ENCODE measurements around the gene MRPL1. TPM values are rescaled to one million over a fixed set of nuclear protein-coding genes. Genes with fewer than 3 reads are reported as not detected.
"Not testable (repeated sequence)": the region's sequence is repeated elsewhere in the genome, so short reads cannot be mapped to it uniquely, and the experiment has no call there.

MRPL1 gene
- total RNA-seq, 4 donors from 2014 or later: 12.8 to 28.2 (median 17.2) TPM

GRCh38 chr4:77958897-77959296, 96.3 kb downstream of the MRPL1 start:
- 77 to 82% methylated on average over 2 of the region's 2 CpGs for WGBS, 2 donors
- no peak for DNase-seq (ENCODE audit: low spot score in 2 of 2)
- intact Hi-C loops (cut with DNase I; ENCODE audit: low total_unique reads): no loop called here
- no peak overlapping the region for H3K4me3 ChIP-seq (ENCODE audit: low read depth, poor library complexity, severe bottlenecking)
- no peak for TF ChIP-seq POLR2A (IDR thresholded peaks at IDR 0.05)
- TF ChIP-seq CTCF (IDR thresholded peaks at IDR 0.05): no peak

GRCh38 chr4:77959566-77960338, 97.1 kb downstream of the MRPL1 start:
- TF ChIP-seq POLR2A (IDR thresholded peaks at IDR 0.05): no peak
- no peak for TF ChIP-seq CTCF (IDR thresholded peaks at IDR 0.05)
- intact Hi-C loops (cut with DNase I; ENCODE audit: low total_unique reads): loop anchor here (10.0 kb wide), 1 partner anchor 555 kb away; no protein-coding TSS in a partner anchor
- no peak overlapping the region for H3K4me3 ChIP-seq (ENCODE audit: low read depth, poor library complexity, severe bottlenecking)
- no peak for DNase-seq (ENCODE audit: low spot score in 2 of 2)
- 56 to 63% methylated on average over 6 of the region's 6 CpGs for WGBS, 2 donors

GRCh38 chr4:77960367-77960766, 97.7 kb downstream of the MRPL1 start:
- DNase-seq (ENCODE audit: low spot score in 2 of 2): no peak
- intact Hi-C loops (cut with DNase I; ENCODE audit: low total_unique reads): loop anchor here (10.0 kb wide), 1 partner anchor 554 kb away; no protein-coding TSS in a partner anchor
- 87% methylated on average over 5 of the region's 5 CpGs for WGBS, 2 donors
- TF ChIP-seq CTCF (IDR thresholded peaks at IDR 0.05) (no peak), POLR2A (IDR thresholded peaks at IDR 0.05) (no peak)
- no peak overlapping the region for H3K4me3 ChIP-seq (ENCODE audit: low read depth, poor library complexity, severe bottlenecking)

GRCh38 chr4:77963004-77963403, 100.4 kb downstream of the MRPL1 start:
- no peak overlapping the region for H3K4me3 ChIP-seq (ENCODE audit: low read depth, poor library complexity, severe bottlenecking)
- DNase-seq (ENCODE audit: low spot score in 2 of 2): no peak
- intact Hi-C loops (cut with DNase I; ENCODE audit: low total_unique reads): loop anchor here (10.0 kb wide), 1 partner anchor 552 kb away; no protein-coding TSS in a partner anchor
- 90 to 94% methylated on average over 2 of the region's 2 CpGs for WGBS, 2 donors
- no peak for TF ChIP-seq POLR2A (IDR thresholded peaks at IDR 0.05)
- TF ChIP-seq CTCF (IDR thresholded peaks at IDR 0.05): no peak

- DNase-seq (ENCODE audit: low spot score in 2 of 2); intact Hi-C loops (cut with DNase I; ENCODE audit: low total_unique reads); H3K4me3 ChIP-seq (ENCODE audit: low read depth, poor library complexity, severe bottlenecking): not testable (repeated sequence)
- 88 to 95% methylated on average over 1 of the region's 1 CpG for WGBS, 2 donors
These were observed 111.0 kb downstream of the MRPL1 start for GRCh38 chr4:77973657-77974056.

- 81% methylated on average over 6 of the region's 6 CpGs for WGBS, 2 donors
- intact Hi-C loops (cut with DNase I; ENCODE audit: low total_unique reads); DNase-seq (ENCODE audit: low spot score in 2 of 2); H3K4me3 ChIP-seq (ENCODE audit: low read depth, poor library complexity, severe bottlenecking): not testable (repeated sequence)
These were observed 120.4 kb downstream of the MRPL1 start for GRCh38 chr4:77982900-77983540.

- intact Hi-C loops (cut with DNase I; ENCODE audit: low total_unique reads); H3K4me3 ChIP-seq (ENCODE audit: low read depth, poor library complexity, severe bottlenecking); DNase-seq (ENCODE audit: low spot score in 2 of 2): not testable (repeated sequence)
- WGBS, 2 donors: 97 to 98% methylated on average over 26 to 38 of the region's 44 CpGs
These were observed 121.1 kb downstream of the MRPL1 start for GRCh38 chr4:77983612-77984311.

Measured in lower leg skin (tissue), 4 donors.